ENCODE measurements around the gene STAT1. TPM values are rescaled to one million over a fixed set of nuclear protein-coding genes. Genes with fewer than 3 reads are reported as not detected.

The STAT1 gene
- total RNA-seq, 4 donors from 2014 or later: 23.2 to 67.8 (median 52.2) TPM

- H3K4me3 ChIP-seq: no peak overlapping the region
- no peaks in the 10 kb centered on the region for H3K27me3 ChIP-seq
- DNase-seq: no peak
- H3K4me1 ChIP-seq: peaks cover 0 to 3% (median 0%) of the 10 kb centered on the region in 4 donors
- H3K27ac ChIP-seq: no peak overlapping the region
- in situ Hi-C loops (cut with MboI; ENCODE audit: low pct_ligation_motif_present in 1 of 4, low pct_unique_long_range_greater_than_20kb in 1 of 4, low sequenced_read_pairs in 3 of 4): no loop called here
- intact Hi-C loops (cut with DNase I; ENCODE audit: low total_unique reads): no loop called here
- WGBS, 2 donors (ENCODE audit: low coverage in 1 of 2): 82 to 83% methylated on average over 3 of the region's 3 CpGs
- H3K9me3 ChIP-seq: no peaks in the 10 kb centered on the region
- no peaks in the 10 kb centered on the region for H3K36me3 ChIP-seq
- TF ChIP-seq, protein P1, sequence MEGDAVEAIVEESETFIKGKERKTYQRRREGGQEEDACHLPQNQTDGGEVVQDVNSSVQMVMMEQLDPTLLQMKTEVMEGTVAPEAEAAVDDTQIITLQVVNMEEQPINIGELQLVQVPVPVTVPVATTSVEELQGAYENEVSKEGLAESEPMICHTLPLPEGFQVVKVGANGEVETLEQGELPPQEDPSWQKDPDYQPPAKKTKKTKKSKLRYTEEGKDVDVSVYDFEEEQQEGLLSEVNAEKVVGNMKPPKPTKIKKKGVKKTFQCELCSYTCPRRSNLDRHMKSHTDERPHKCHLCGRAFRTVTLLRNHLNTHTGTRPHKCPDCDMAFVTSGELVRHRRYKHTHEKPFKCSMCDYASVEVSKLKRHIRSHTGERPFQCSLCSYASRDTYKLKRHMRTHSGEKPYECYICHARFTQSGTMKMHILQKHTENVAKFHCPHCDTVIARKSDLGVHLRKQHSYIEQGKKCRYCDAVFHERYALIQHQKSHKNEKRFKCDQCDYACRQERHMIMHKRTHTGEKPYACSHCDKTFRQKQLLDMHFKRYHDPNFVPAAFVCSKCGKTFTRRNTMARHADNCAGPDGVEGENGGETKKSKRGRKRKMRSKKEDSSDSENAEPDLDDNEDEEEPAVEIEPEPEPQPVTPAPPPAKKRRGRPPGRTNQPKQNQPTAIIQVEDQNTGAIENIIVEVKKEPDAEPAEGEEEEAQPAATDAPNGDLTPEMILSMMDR (IDR thresholded peaks at IDR 0.05): no peak
- no peak for TF ChIP-seq POLR2AphosphoS5 (IDR thresholded peaks at IDR 0.05)
- no peak for TF ChIP-seq POLR2A (IDR thresholded peaks at IDR 0.05)
- TF ChIP-seq EP300 (IDR thresholded peaks at IDR 0.05; ENCODE audit: low read depth): no peak
Observed at GRCh38 chr2:191043438-191043837, 29.5 kb upstream of the STAT1 start.

DNA sequence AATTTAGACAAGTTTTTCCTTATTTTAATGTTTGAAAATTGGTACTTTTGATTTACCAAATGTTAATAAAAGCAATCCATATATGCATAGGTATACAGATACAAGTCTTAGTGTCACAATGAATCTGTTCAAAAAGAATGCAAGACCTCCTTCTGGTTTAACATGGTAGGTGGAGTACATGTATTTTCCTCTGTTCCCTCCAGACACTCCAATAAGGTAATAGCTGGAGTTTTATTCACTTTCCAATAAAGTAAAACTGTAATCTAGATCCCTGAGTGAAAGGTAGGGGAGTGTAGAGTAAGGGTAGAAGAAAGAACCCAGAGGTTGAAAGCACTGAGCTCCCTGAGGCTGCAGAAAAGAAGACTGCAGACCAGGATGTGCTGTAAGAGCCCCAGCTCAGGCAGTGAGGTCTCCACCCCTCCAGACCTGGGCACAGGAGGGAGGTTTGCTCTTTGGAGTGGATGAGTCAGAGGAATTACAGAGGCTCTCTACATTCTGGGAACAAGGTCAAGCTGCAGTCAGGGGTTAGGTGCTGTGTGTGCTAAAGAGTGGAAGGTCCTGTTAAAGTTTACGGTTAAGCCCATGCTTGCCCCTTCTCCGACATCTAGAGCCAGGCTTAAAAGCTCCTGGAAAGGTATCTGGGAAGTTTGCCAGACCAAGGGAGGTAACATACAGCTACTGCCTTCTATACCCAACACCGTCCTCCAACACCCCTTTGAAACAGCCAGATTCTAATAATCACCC lies 27.6 kb upstream of the STAT1 start:
- Histone ChIP-seq H3K36me3 (no peaks in the 10 kb centered on the region), H3K27ac (no peak overlapping the region), H3K27me3 (no peaks in the 10 kb centered on the region), H3K4me3 (no peak overlapping the region), H3K9me3 (no peaks in the 10 kb centered on the region), H3K4me1 (peaks cover 0 to 3% (median 0%) of the 10 kb centered on the region in 4 donors)
- intact Hi-C loops (cut with DNase I; ENCODE audit: low total_unique reads): no loop called here
- in situ Hi-C loops (cut with MboI; ENCODE audit: low pct_ligation_motif_present in 1 of 4, low pct_unique_long_range_greater_than_20kb in 1 of 4, low sequenced_read_pairs in 3 of 4): no loop called here
- peak; percentile 33 for DNase-seq
- 77% methylated on average over 3 of the region's 3 CpGs; no CpG with 5 or more reads in 1 of the 2 donors for WGBS, 2 donors (ENCODE audit: low coverage in 1 of 2)
- no peak for TF ChIP-seq EP300 (IDR thresholded peaks at IDR 0.05; ENCODE audit: low read depth)
- TF ChIP-seq, protein P1 (IDR thresholded peaks at IDR 0.05): no peak
- TF ChIP-seq POLR2A (IDR thresholded peaks at IDR 0.05): no peak
- TF ChIP-seq POLR2AphosphoS5 (IDR thresholded peaks at IDR 0.05): no peak

DNA sequence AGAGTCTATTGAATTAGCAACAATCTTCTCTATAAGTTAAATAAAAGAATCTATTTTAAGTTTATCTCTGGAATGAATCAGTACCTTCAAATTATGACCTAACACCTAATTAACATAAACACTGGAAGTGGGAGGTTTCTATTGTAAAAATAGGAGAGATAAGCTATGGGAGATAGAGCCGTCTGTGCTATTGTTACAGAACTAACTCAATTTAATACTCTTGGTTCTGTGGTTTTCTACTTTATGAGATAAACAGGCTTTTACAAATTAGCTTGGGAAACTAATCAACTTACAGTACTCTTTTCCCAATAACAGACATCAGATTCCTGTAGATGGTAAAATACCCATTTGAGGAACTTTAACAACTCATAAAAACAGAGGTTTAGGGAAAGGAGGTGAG lies 25.6 kb upstream of the STAT1 start:
- Histone ChIP-seq H3K36me3 (no peaks in the 10 kb centered on the region), H3K9me3 (no peaks in the 10 kb centered on the region), H3K27me3 (no peaks in the 10 kb centered on the region), H3K4me1 (peaks cover 0 to 3% (median 0%) of the 10 kb centered on the region in 4 donors), H3K27ac (no peak overlapping the region), H3K4me3 (no peak overlapping the region)
- in situ Hi-C loops (cut with MboI; ENCODE audit: low pct_ligation_motif_present in 1 of 4, low pct_unique_long_range_greater_than_20kb in 1 of 4, low sequenced_read_pairs in 3 of 4) (no loop called here), intact Hi-C loops (cut with DNase I; ENCODE audit: low total_unique reads) (no loop called here)
- TF ChIP-seq POLR2AphosphoS5 (IDR thresholded peaks at IDR 0.05) (no peak), EP300 (IDR thresholded peaks at IDR 0.05; ENCODE audit: low read depth) (no peak), POLR2A (IDR thresholded peaks at IDR 0.05) (no peak)
- TF ChIP-seq, protein P1 (IDR thresholded peaks at IDR 0.05): no peak
- DNase-seq: no peak
- 67 to 71% methylated on average over 1 of the region's 1 CpG for WGBS, 2 donors (ENCODE audit: low coverage in 1 of 2)

DNA sequence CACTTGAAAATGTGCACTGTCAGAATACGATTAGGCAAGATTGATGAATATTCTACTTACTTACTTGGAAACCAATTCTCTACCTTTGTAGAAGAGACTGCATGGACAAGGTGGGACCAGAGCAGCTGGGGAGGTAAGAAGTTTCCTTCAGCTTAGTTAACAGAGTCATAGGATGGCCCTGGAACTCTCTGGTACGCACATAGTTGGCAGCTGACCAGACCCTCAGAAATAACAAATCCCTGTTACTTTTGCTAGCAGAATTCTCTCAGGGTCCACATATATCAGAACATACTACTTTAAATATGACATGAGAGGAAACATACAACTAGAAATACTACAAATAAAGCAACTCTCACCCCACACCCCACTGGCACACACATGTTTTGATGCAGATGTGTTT lies 24.8 kb upstream of the STAT1 start:
- in situ Hi-C loops (cut with MboI; ENCODE audit: low pct_ligation_motif_present in 1 of 4, low pct_unique_long_range_greater_than_20kb in 1 of 4, low sequenced_read_pairs in 3 of 4): no loop called here
- no peaks in the 10 kb centered on the region for H3K27me3 ChIP-seq
- WGBS, 2 donors (ENCODE audit: low coverage in 1 of 2): 80 to 81% methylated on average over 1 to 2 of the region's 2 CpGs
- H3K9me3 ChIP-seq: no peaks in the 10 kb centered on the region
- no peak overlapping the region for H3K27ac ChIP-seq
- H3K36me3 ChIP-seq: no peaks in the 10 kb centered on the region
- H3K4me1 ChIP-seq: peaks cover 0 to 3% (median 0%) of the 10 kb centered on the region in 4 donors
- TF ChIP-seq POLR2A (IDR thresholded peaks at IDR 0.05): no peak
- TF ChIP-seq, protein P1 (IDR thresholded peaks at IDR 0.05): no peak
- no peak for TF ChIP-seq EP300 (IDR thresholded peaks at IDR 0.05; ENCODE audit: low read depth)
- TF ChIP-seq POLR2AphosphoS5 (IDR thresholded peaks at IDR 0.05): no peak
- DNase-seq: no peak
- no peak overlapping the region for H3K4me3 ChIP-seq
- intact Hi-C loops (cut with DNase I; ENCODE audit: low total_unique reads): no loop called here
